ENCODE measurements around the gene MIB1.

GRCh38 chr18:21855432-21855831 is 114.8 kb downstream of the MIB1 start:
- TF ChIP-seq CTCF (IDR thresholded peaks at IDR 0.05) (no peak), POLR2A (IDR thresholded peaks at IDR 0.05) (no peak)
